ENCODE data around the gene GADL1.

GADL1 gene

GRCh38 chr3:30713885-30714503, 180.5 kb downstream of the GADL1 start:
- WGBS, 2 experiments: 94 to 97% methylated on average over 3 of the region's 3 CpGs
- Histone ChIP-seq H3K4me1 (ENCODE audit: control insufficient read depth, insufficient read depth, low read length) (no peaks in the 10 kb centered on the region), H3K36me3 (ENCODE audit: control insufficient read depth, insufficient read depth, low read length) (no peaks in the 10 kb centered on the region), H3K27me3 (ENCODE audit: control insufficient read depth, insufficient read depth, low read length, poor library complexity, severe bottlenecking) (no peaks in the 10 kb centered on the region), H3K4me3 (ENCODE audit: insufficient read depth, low read depth, low read length) (no peak overlapping the region), H3K9me3 (ENCODE audit: control insufficient read depth, low read length) (no peaks in the 10 kb centered on the region), H3K27ac (ENCODE audit: insufficient read depth, low read depth, low read length, poor library complexity, severe bottlenecking) (no peak overlapping the region)

GRCh38 chr3:30712991-30713390, 181.5 kb downstream of the GADL1 start:
- Histone ChIP-seq H3K4me3 (ENCODE audit: insufficient read depth, low read depth, low read length) (no peak overlapping the region), H3K27ac (ENCODE audit: insufficient read depth, low read depth, low read length, poor library complexity, severe bottlenecking) (no peak overlapping the region), H3K4me1 (ENCODE audit: control insufficient read depth, insufficient read depth, low read length) (no peaks in the 10 kb centered on the region), H3K36me3 (ENCODE audit: control insufficient read depth, insufficient read depth, low read length) (no peaks in the 10 kb centered on the region), H3K9me3 (ENCODE audit: control insufficient read depth, low read length) (no peaks in the 10 kb centered on the region), H3K27me3 (ENCODE audit: control insufficient read depth, insufficient read depth, low read length, poor library complexity, severe bottlenecking) (no peaks in the 10 kb centered on the region)
- 81 to 85% methylated on average over 3 to 4 of the region's 4 CpGs for WGBS, 2 experiments

- Histone ChIP-seq H3K27me3 (ENCODE audit: control insufficient read depth, insufficient read depth, low read length, poor library complexity, severe bottlenecking) (no peaks in the 10 kb centered on the region), H3K9me3 (ENCODE audit: control insufficient read depth, low read length) (no peaks in the 10 kb centered on the region), H3K36me3 (ENCODE audit: control insufficient read depth, insufficient read depth, low read length) (no peaks in the 10 kb centered on the region), H3K4me3 (ENCODE audit: insufficient read depth, low read depth, low read length) (no peak overlapping the region), H3K4me1 (ENCODE audit: control insufficient read depth, insufficient read depth, low read length) (no peaks in the 10 kb centered on the region), H3K27ac (ENCODE audit: insufficient read depth, low read depth, low read length, poor library complexity, severe bottlenecking) (no peak overlapping the region)
- WGBS, 2 experiments: 100% methylated on average over 2 of the region's 2 CpGs; no CpG with 5 or more reads in 1 of the 2 experiments
Observed at GRCh38 chr3:30711867-30712266, 182.6 kb downstream of the GADL1 start.

GRCh38 chr3:30711151-30711550, 183.3 kb downstream of the GADL1 start:
- no peak overlapping the region for H3K27ac ChIP-seq (ENCODE audit: insufficient read depth, low read depth, low read length, poor library complexity, severe bottlenecking)
- H3K36me3 ChIP-seq (ENCODE audit: control insufficient read depth, insufficient read depth, low read length): no peaks in the 10 kb centered on the region
- H3K4me3 ChIP-seq (ENCODE audit: insufficient read depth, low read depth, low read length): no peak overlapping the region
- no peaks in the 10 kb centered on the region for H3K27me3 ChIP-seq (ENCODE audit: control insufficient read depth, insufficient read depth, low read length, poor library complexity, severe bottlenecking)
- H3K9me3 ChIP-seq (ENCODE audit: control insufficient read depth, low read length): no peaks in the 10 kb centered on the region
- H3K4me1 ChIP-seq (ENCODE audit: control insufficient read depth, insufficient read depth, low read length): no peaks in the 10 kb centered on the region

- no peaks in the 10 kb centered on the region for H3K36me3 ChIP-seq (ENCODE audit: control insufficient read depth, insufficient read depth, low read length)
- no peaks in the 10 kb centered on the region for H3K4me1 ChIP-seq (ENCODE audit: control insufficient read depth, insufficient read depth, low read length)
- no peaks in the 10 kb centered on the region for H3K27me3 ChIP-seq (ENCODE audit: control insufficient read depth, insufficient read depth, low read length, poor library complexity, severe bottlenecking)
- H3K27ac ChIP-seq (ENCODE audit: insufficient read depth, low read depth, low read length, poor library complexity, severe bottlenecking): no peak overlapping the region
- no peaks in the 10 kb centered on the region for H3K9me3 ChIP-seq (ENCODE audit: control insufficient read depth, low read length)
- 85 to 87% methylated on average over 7 of the region's 7 CpGs for WGBS, 2 experiments
- H3K4me3 ChIP-seq (ENCODE audit: insufficient read depth, low read depth, low read length): no peak overlapping the region
Observed at GRCh38 chr3:30710017-30710416, 184.4 kb downstream of the GADL1 start.

- H3K27me3 ChIP-seq (ENCODE audit: control insufficient read depth, insufficient read depth, low read length, poor library complexity, severe bottlenecking): no peaks in the 10 kb centered on the region
- H3K4me3 ChIP-seq (ENCODE audit: insufficient read depth, low read depth, low read length): no peak overlapping the region
- H3K36me3 ChIP-seq (ENCODE audit: control insufficient read depth, insufficient read depth, low read length): no peaks in the 10 kb centered on the region
- no peaks in the 10 kb centered on the region for H3K4me1 ChIP-seq (ENCODE audit: control insufficient read depth, insufficient read depth, low read length)
- no peak overlapping the region for H3K27ac ChIP-seq (ENCODE audit: insufficient read depth, low read depth, low read length, poor library complexity, severe bottlenecking)
- no peaks in the 10 kb centered on the region for H3K9me3 ChIP-seq (ENCODE audit: control insufficient read depth, low read length)
Observed at GRCh38 chr3:30708472-30708871, 186.0 kb downstream of the GADL1 start.

GRCh38 chr3:30707825-30708224, 186.6 kb downstream of the GADL1 start:
- H3K9me3 ChIP-seq (ENCODE audit: control insufficient read depth, low read length): no peaks in the 10 kb centered on the region
- H3K4me3 ChIP-seq (ENCODE audit: insufficient read depth, low read depth, low read length): no peak overlapping the region
- WGBS, 2 experiments: 95 to 98% methylated on average over 4 of the region's 4 CpGs
- no peaks in the 10 kb centered on the region for H3K27me3 ChIP-seq (ENCODE audit: control insufficient read depth, insufficient read depth, low read length, poor library complexity, severe bottlenecking)
- no peaks in the 10 kb centered on the region for H3K4me1 ChIP-seq (ENCODE audit: control insufficient read depth, insufficient read depth, low read length)
- H3K36me3 ChIP-seq (ENCODE audit: control insufficient read depth, insufficient read depth, low read length): no peaks in the 10 kb centered on the region
- H3K27ac ChIP-seq (ENCODE audit: insufficient read depth, low read depth, low read length, poor library complexity, severe bottlenecking): no peak overlapping the region

- 93 to 96% methylated on average over 9 of the region's 9 CpGs for WGBS, 2 experiments
- Histone ChIP-seq H3K36me3 (ENCODE audit: control insufficient read depth, insufficient read depth, low read length) (no peaks in the 10 kb centered on the region), H3K27ac (ENCODE audit: insufficient read depth, low read depth, low read length, poor library complexity, severe bottlenecking) (no peak overlapping the region), H3K4me3 (ENCODE audit: insufficient read depth, low read depth, low read length) (no peak overlapping the region), H3K27me3 (ENCODE audit: control insufficient read depth, insufficient read depth, low read length, poor library complexity, severe bottlenecking) (no peaks in the 10 kb centered on the region), H3K4me1 (ENCODE audit: control insufficient read depth, insufficient read depth, low read length) (no peaks in the 10 kb centered on the region), H3K9me3 (ENCODE audit: control insufficient read depth, low read length) (no peaks in the 10 kb centered on the region)
Observed at GRCh38 chr3:30704931-30705890, 189.2 kb downstream of the GADL1 start.

- Histone ChIP-seq H3K4me1 (ENCODE audit: control insufficient read depth, insufficient read depth, low read length) (no peaks in the 10 kb centered on the region), H3K4me3 (ENCODE audit: insufficient read depth, low read depth, low read length) (no peak overlapping the region), H3K36me3 (ENCODE audit: control insufficient read depth, insufficient read depth, low read length) (no peaks in the 10 kb centered on the region), H3K9me3 (ENCODE audit: control insufficient read depth, low read length) (no peaks in the 10 kb centered on the region), H3K27ac (ENCODE audit: insufficient read depth, low read depth, low read length, poor library complexity, severe bottlenecking) (no peak overlapping the region), H3K27me3 (ENCODE audit: control insufficient read depth, insufficient read depth, low read length, poor library complexity, severe bottlenecking) (no peaks in the 10 kb centered on the region)
- 87 to 95% methylated on average over 2 of the region's 2 CpGs for WGBS, 2 experiments
Observed at GRCh38 chr3:30702828-30703397, 191.5 kb downstream of the GADL1 start.

GRCh38 chr3:30702038-30702827, 192.2 kb downstream of the GADL1 start:
- H3K27ac ChIP-seq (ENCODE audit: insufficient read depth, low read depth, low read length, poor library complexity, severe bottlenecking): no peak overlapping the region
- no peaks in the 10 kb centered on the region for H3K4me1 ChIP-seq (ENCODE audit: control insufficient read depth, insufficient read depth, low read length)
- no peaks in the 10 kb centered on the region for H3K27me3 ChIP-seq (ENCODE audit: control insufficient read depth, insufficient read depth, low read length, poor library complexity, severe bottlenecking)
- H3K4me3 ChIP-seq (ENCODE audit: insufficient read depth, low read depth, low read length): no peak overlapping the region
- H3K9me3 ChIP-seq (ENCODE audit: control insufficient read depth, low read length): no peaks in the 10 kb centered on the region
- H3K36me3 ChIP-seq (ENCODE audit: control insufficient read depth, insufficient read depth, low read length): no peaks in the 10 kb centered on the region
